Karpas-422 (cell line): ENCODE results near the gene PGBD1. TPM values are rescaled to one million over a fixed set of nuclear protein-coding genes. Genes with fewer than 3 reads are reported as not detected.

Experiments
- DNase-seq: peaks from one replicate; pipeline ENCODE4 v3.0.0-alpha.2; 2015
- H2AFZ ChIP-seq: fragments of 200-600 bp; sonication (generic); 2 replicates; pipeline ENCODE4 v1.6.1; 2014; ENCODE audit warnings: antibody characterized with exemption, low read length, mixed read lengths
- H3K27ac ChIP-seq: fragments of 200-600 bp; sonication (generic); 2 replicates; pipeline ENCODE4 v1.5.1; 2014; ENCODE audit warnings: mild to moderate bottlenecking, low read length, moderate library complexity
- H3K27me3 ChIP-seq: fragments of 200-600 bp; sonication (generic); 2 replicates; pipeline ENCODE4 v1.6.1; 2014; ENCODE audit warnings: low read length, mixed read lengths
- H3K36me3 ChIP-seq: fragments of 200-600 bp; sonication (generic); 2 replicates; pipeline ENCODE4 v1.6.1; 2014; ENCODE audit warnings: low read length, mixed read lengths; ENCODE audit not compliant: insufficient read depth
- H3K4me1 ChIP-seq: fragments of 200-600 bp; sonication (generic); 2 replicates; pipeline ENCODE4 v1.6.1; 2014; ENCODE audit warnings: mild to moderate bottlenecking, low read length, mixed read lengths
- H3K4me2 ChIP-seq: fragments of 200-600 bp; sonication (generic); 2 replicates; pipeline ENCODE4 v1.6.1; 2014; ENCODE audit warnings: low read length, low read depth, mild to moderate bottlenecking; ENCODE audit not compliant: poor library complexity, severe bottlenecking
- H3K4me3 ChIP-seq: fragments of 200-600 bp; sonication (generic); 2 replicates; pipeline ENCODE4 v1.5.1; 2014; ENCODE audit warnings: mild to moderate bottlenecking, antibody characterized with exemption, low read length, mixed read lengths
- H3K79me2 ChIP-seq: fragments of 200-600 bp; sonication (generic); 2 replicates; pipeline ENCODE4 v1.6.1; 2014; ENCODE audit warnings: mild to moderate bottlenecking, low read length, mixed read lengths
- H3K9ac ChIP-seq: fragments of 200-600 bp; sonication (generic); 2 replicates; pipeline ENCODE4 v1.6.0; 2014; ENCODE audit warnings: low read length
- H3K9me2 ChIP-seq: fragments of 200-600 bp; sonication (generic), shearing (Covaris generic); replicated peaks from 2 replicates; pipeline ENCODE4 v1.6.0; 2014; ENCODE audit warnings: mild to moderate bottlenecking, low read length, moderate library complexity; ENCODE audit not compliant: insufficient read depth
- H3K9me3 ChIP-seq: fragments of 300-700, 200-600 bp; sonication (generic); 2 replicates; pipeline ENCODE4 v1.6.1; 2014; ENCODE audit warnings: low read length, mixed read lengths
- H4K20me1 ChIP-seq: fragments of 200-600 bp; sonication (generic); 2 replicates; pipeline ENCODE4 v1.6.1; 2014; ENCODE audit warnings: mild to moderate bottlenecking, antibody characterized with exemption, low read length, low read depth; ENCODE audit not compliant: insufficient read depth
- total RNA-seq: library from RNA; depleted of rRNA; stranded (reverse); fragments of >200 nt; shearing (Covaris generic); gene quantifications from 2 replicates; pipeline ENCODE4 v1.2.3, GENCODE V29; 2014; ENCODE audit warnings: low replicate concordance; rRNA removed

Gene PGBD1
- total RNA-seq = 8.2 and 9.7 TPM in 2 replicates

DNA sequence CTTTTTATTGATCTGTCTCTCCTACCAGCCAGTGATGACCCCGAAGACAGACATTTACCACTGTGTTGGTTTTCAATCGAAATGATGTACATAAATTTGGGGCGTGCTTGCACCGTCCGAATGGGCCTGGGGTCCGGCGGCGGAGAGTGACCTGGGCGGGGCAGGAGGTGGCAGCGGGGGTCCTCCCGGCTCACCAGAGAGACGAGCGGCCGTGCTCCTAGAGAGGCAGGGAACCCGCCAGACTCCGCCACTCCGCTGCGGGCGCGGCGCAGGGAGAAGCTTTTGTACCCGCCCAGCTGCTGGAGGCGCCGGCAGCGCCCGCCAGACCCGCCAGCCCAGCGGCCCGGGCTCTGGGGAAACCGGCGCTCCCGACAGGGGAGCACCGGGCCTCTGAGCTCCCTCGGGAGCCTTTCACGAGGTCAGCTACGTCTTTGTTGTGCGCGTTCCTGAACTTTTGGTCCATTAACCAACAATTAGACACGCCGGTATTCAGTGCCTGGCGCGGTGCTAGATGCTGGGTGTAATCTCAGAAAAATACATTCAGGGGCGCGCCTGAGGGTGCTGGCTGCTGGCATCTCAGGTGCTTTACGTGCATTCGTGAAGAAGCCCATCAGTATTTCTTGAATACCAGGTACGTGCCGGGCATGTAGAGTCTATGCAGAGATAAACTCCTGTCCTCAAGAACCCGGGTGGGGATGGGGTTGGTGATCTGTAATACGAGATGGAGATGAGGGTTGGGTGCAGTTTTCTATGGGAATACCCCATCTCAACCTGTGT, at the start of gene PGBD1:
Gene PGBD1, plus strand, starts transcription at position 285 of the 777 bp plus-strand sequence. CDS start 2,242 bp downstream, outside the sequence.
- Histone ChIP-seq H3K36me3 (peaks cover 25% of the 10 kb centered on the region), H3K9me2 (no peaks in the 10 kb centered on the region), H3K9me3 (no peaks in the 10 kb centered on the region), H4K20me1 (no peaks in the 10 kb centered on the region), H3K4me1 (peaks cover 27% of the 10 kb centered on the region), H3K79me2 (peaks cover 24% of the 10 kb centered on the region), H3K9ac (peak within 1 kb of the TSS; percentile 83), H3K4me3 (peak within 1 kb of the TSS; percentile 95), H3K27me3 (no peaks in the 10 kb centered on the region), H3K4me2 (peak within 1 kb of the TSS; percentile 92), H3K27ac (no peak within 1 kb of the TSS), H2AFZ (peak within 1 kb of the TSS; percentile 82)
- peak; percentile 91 for DNase-seq

DNA sequence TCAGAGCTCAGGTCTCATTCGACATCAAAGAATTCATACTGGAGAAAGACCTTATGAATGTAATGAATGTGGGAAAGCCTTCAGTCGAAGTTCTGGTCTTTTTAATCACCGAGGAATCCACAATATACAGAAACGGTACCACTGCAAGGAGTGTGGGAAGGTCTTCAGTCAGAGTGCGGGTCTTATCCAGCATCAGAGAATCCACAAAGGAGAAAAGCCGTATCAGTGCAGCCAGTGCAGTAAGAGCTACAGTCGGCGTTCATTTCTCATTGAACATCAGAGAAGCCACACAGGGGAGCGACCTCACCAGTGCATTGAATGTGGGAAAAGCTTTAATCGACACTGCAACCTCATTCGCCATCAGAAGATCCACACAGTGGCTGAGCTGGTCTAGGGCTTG, 48.6 kb upstream of the PGBD1 start:
- Histone ChIP-seq H3K9me3 (no peaks in the 10 kb centered on the region), H3K27me3 (no peaks in the 10 kb centered on the region), H3K27ac (no peak overlapping the region), H3K4me1 (no peaks in the 10 kb centered on the region), H3K4me2 (no peak overlapping the region), H3K9me2 (no peaks in the 10 kb centered on the region), H4K20me1 (no peaks in the 10 kb centered on the region), H3K79me2 (peaks cover 16% of the 10 kb centered on the region), H2AFZ (no peak overlapping the region), H3K9ac (no peak overlapping the region), H3K36me3 (peaks cover 79% of the 10 kb centered on the region), H3K4me3 (no peak overlapping the region)
- no peak for DNase-seq

- Histone ChIP-seq H3K27ac (no peak overlapping the region), H3K4me1 (no peaks in the 10 kb centered on the region), H3K79me2 (no peaks in the 10 kb centered on the region; the same call in 1 of the 2 replicates), H3K27me3 (no peaks in the 10 kb centered on the region), H3K9ac (no peak overlapping the region), H3K4me3 (no peak overlapping the region), H3K9me3 (no peaks in the 10 kb centered on the region), H3K4me2 (no peak overlapping the region), H3K36me3 (peaks cover 59% of the 10 kb centered on the region), H4K20me1 (no peaks in the 10 kb centered on the region), H2AFZ (no peak overlapping the region), H3K9me2 (no peaks in the 10 kb centered on the region)
- DNase-seq = no peak
These were observed 45.4 kb upstream of the PGBD1 start for GRCh38 chr6:28235912-28236452.

- no peak overlapping the region for H3K9ac ChIP-seq
- no peak for DNase-seq
- H3K27me3 ChIP-seq = no peaks in the 10 kb centered on the region
These were observed 41.7 kb upstream of the PGBD1 start for GRCh38 chr6:28239636-28240035.

GRCh38 chr6:28240471-28240870, 40.9 kb upstream of the PGBD1 start:
- no peak overlapping the region for H3K4me3 ChIP-seq
- no peaks in the 10 kb centered on the region for H3K4me1 ChIP-seq
- no peaks in the 10 kb centered on the region for H3K79me2 ChIP-seq
- no peaks in the 10 kb centered on the region for H4K20me1 ChIP-seq
- no peak for DNase-seq
- no peak overlapping the region for H3K27ac ChIP-seq
- H3K36me3 ChIP-seq = peaks cover 27% of the 10 kb centered on the region
- no peak overlapping the region for H3K4me2 ChIP-seq
- H3K9me3 ChIP-seq = no peaks in the 10 kb centered on the region
- no peak overlapping the region for H2AFZ ChIP-seq
- H3K27me3 ChIP-seq = no peaks in the 10 kb centered on the region
- no peak overlapping the region for H3K9ac ChIP-seq
- no peaks in the 10 kb centered on the region for H3K9me2 ChIP-seq

More at GRCh38 chr6:28239636-28240035, 41.7 kb upstream of the PGBD1 start:
- H2AFZ ChIP-seq = no peak overlapping the region
- no peaks in the 10 kb centered on the region for H3K4me1 ChIP-seq
- no peaks in the 10 kb centered on the region for H4K20me1 ChIP-seq
- H3K4me3 ChIP-seq = no peak overlapping the region
- no peak overlapping the region for H3K27ac ChIP-seq
- H3K4me2 ChIP-seq = no peak overlapping the region
- H3K9me2 ChIP-seq = no peaks in the 10 kb centered on the region
- H3K9me3 ChIP-seq = no peaks in the 10 kb centered on the region
- no peaks in the 10 kb centered on the region; the same call in 1 of the 2 replicates for H3K79me2 ChIP-seq
- peaks cover 28% of the 10 kb centered on the region for H3K36me3 ChIP-seq

GRCh38 chr6:28243946-28244345, 37.4 kb upstream of the PGBD1 start:
- no peaks in the 10 kb centered on the region for H3K79me2 ChIP-seq
- no peaks in the 10 kb centered on the region for H3K27me3 ChIP-seq
- H2AFZ ChIP-seq = no peak overlapping the region
- no peak overlapping the region for H3K9ac ChIP-seq
- no peak for DNase-seq
- no peaks in the 10 kb centered on the region for H3K9me2 ChIP-seq
- no peak overlapping the region for H3K27ac ChIP-seq
- H3K4me3 ChIP-seq = no peak overlapping the region
- peaks cover 13% of the 10 kb centered on the region; the same call in 1 of the 2 replicates for H3K36me3 ChIP-seq
- H3K9me3 ChIP-seq = no peaks in the 10 kb centered on the region
- no peaks in the 10 kb centered on the region for H3K4me1 ChIP-seq
- H4K20me1 ChIP-seq = no peaks in the 10 kb centered on the region
- H3K4me2 ChIP-seq = no peak overlapping the region

DNA sequence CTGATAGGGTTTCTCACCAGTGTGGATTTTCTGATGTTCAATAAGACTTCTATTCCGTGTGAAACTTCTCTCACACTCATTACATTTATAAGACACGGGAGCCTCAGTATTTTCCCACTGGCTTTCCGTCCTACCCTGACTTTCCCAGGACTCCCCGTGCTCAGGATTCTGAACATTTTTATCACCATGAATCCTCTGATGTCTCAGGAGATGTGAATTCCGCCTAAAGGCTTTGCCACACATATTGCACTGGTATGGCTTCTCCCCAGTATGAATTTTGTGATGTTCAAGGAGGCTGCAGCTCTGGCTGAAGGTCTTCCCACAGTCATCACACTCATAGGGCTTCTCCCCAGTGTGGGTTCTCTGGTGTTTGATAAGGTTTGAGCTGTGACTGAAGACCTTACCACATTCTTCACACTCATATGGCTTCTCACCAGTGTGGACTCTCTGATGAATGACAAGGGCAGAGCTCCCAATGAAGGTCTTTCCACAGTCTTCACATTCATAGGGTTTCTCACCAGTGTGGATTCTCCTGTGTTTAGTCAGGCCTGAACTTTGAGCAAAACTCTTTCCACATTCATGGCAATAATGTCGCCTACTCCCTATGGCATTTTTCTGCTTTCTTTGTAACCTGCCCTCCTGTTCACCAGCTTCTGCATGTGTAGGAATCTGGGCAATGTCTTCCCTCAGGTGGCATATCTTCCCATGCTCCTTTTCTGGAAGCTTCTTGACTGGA, 36.0 kb upstream of the PGBD1 start:
- no peak for DNase-seq
- H3K9me2 ChIP-seq = no peaks in the 10 kb centered on the region
- H3K27ac ChIP-seq = no peak overlapping the region
- no peaks in the 10 kb centered on the region for H3K27me3 ChIP-seq
- H2AFZ ChIP-seq = no peak overlapping the region
- no peaks in the 10 kb centered on the region for H3K9me3 ChIP-seq
- H3K4me1 ChIP-seq = no peaks in the 10 kb centered on the region; the same call in 1 of the 2 replicates
- H3K79me2 ChIP-seq = peaks cover 6% of the 10 kb centered on the region
- peaks cover 13% of the 10 kb centered on the region; the same call in 1 of the 2 replicates for H3K36me3 ChIP-seq
- no peaks in the 10 kb centered on the region for H4K20me1 ChIP-seq
- H3K4me2 ChIP-seq = no peak overlapping the region
- no peak overlapping the region for H3K4me3 ChIP-seq
- H3K9ac ChIP-seq = no peak overlapping the region

DNA sequence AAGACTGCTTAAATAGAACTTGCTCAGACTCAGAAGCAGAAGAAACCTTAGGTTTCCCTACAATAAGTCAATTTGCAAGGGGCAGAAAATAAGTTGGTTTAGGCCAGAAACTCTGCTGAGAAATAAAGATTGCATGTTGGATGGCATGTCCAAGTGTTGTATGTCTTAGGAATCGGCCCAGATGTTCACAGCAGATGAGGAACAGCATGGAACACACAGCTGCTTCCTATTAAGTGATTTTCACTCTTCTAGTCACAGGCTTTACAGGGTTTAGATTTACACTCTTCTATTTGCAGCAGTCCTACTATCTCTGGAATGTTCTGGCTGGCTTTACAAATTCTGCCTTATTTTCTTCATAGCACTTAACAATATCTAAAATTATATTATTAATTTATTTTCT, 32.5 kb upstream of the PGBD1 start:
- DNase-seq = no peak
- H2AFZ ChIP-seq = no peak overlapping the region
- no peaks in the 10 kb centered on the region for H3K27me3 ChIP-seq
- H3K27ac ChIP-seq = no peak overlapping the region
- H3K4me2 ChIP-seq = no peak overlapping the region
- H4K20me1 ChIP-seq = no peaks in the 10 kb centered on the region
- H3K79me2 ChIP-seq = peaks cover 23% of the 10 kb centered on the region
- no peak overlapping the region for H3K9ac ChIP-seq
- no peak overlapping the region for H3K4me3 ChIP-seq
- H3K9me3 ChIP-seq = no peaks in the 10 kb centered on the region
- H3K36me3 ChIP-seq = peaks cover 13% of the 10 kb centered on the region; the same call in 1 of the 2 replicates
- H3K4me1 ChIP-seq = peaks cover 15% of the 10 kb centered on the region
- 0 out of 2 replicates have a peak, but pooled peaks cover 4% of the 10 kb centered on the region for H3K9me2 ChIP-seq
